ENCODE measurements around the gene TARBP1. TPM values are rescaled to one million over a fixed set of nuclear protein-coding genes. Genes with fewer than 3 reads are reported as not detected.

The TARBP1 gene
- total and polyA plus RNA-seq, 12 donors: 9.2 to 79.7 (median 14.4) TPM

DNA sequence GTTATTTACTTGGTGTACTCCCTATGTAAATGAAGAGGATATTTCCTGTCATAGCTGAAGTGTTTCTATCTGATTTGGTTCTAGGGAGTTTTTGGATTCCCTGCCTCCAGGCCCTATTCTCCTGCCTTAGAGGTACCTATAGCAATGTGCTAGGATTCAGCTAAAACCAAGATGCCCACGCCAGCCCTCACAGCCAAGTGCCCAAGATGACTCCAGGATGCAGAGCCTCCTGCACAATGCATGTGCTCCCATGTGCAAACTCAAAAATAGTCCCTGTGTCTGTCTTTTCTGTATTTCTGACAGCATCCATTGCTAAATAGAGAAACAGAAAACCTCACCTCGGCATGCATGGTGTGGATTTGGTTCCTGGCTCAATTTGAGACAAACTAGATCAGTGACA lies 887 bp upstream of the TARBP1 start:
- no peaks in the 10 kb centered on the region for H3K36me3 ChIP-seq (replicated peaks in 1 of 2)
- no peaks in the 10 kb centered on the region for H3K9me3 ChIP-seq (replicated peaks in 1 of 3)
- no peaks in the 10 kb centered on the region for H3K27me3 ChIP-seq
- intact Hi-C loops (cut with DNase I): no loop called here
- 53 to 73% (median 64%) methylated on average over 2 of the region's 2 CpGs for WGBS, 4 donors
- TF ChIP-seq, protein P1, sequence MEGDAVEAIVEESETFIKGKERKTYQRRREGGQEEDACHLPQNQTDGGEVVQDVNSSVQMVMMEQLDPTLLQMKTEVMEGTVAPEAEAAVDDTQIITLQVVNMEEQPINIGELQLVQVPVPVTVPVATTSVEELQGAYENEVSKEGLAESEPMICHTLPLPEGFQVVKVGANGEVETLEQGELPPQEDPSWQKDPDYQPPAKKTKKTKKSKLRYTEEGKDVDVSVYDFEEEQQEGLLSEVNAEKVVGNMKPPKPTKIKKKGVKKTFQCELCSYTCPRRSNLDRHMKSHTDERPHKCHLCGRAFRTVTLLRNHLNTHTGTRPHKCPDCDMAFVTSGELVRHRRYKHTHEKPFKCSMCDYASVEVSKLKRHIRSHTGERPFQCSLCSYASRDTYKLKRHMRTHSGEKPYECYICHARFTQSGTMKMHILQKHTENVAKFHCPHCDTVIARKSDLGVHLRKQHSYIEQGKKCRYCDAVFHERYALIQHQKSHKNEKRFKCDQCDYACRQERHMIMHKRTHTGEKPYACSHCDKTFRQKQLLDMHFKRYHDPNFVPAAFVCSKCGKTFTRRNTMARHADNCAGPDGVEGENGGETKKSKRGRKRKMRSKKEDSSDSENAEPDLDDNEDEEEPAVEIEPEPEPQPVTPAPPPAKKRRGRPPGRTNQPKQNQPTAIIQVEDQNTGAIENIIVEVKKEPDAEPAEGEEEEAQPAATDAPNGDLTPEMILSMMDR (IDR thresholded peaks at IDR 0.05): no peak
- TF ChIP-seq POLR2A (IDR thresholded peaks at IDR 0.05): no peak
- H3K27ac ChIP-seq: no peak overlapping the region
- DNase-seq: no peak
- H3K4me3 ChIP-seq: no peak overlapping the region
- peaks cover 0 to 11% of the 10 kb centered on the region in 2 donors for H3K4me1 ChIP-seq (replicated peaks in 1 of 2)

DNA sequence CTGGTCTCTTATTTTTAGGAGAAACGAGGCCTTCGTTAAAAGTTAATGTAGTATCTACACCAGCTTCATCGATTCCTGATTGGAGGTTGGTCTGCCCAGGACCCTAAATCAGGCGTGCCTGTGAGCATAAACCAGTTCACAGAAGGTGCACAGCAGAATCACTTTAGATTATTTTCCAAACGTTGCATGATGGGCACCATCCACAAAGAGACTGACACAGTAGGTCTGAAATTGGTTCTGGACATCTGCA lies 256 bp upstream of the TARBP1 start:
- WGBS, 4 donors: 8 to 23% (median 15%) methylated on average over 3 to 5 of the region's 5 CpGs
- peak overlapping the region in 2 of 5 donors; percentile 88 to 96 for H3K27ac ChIP-seq
- DNase-seq: no peak
- no peak for TF ChIP-seq POLR2A (IDR thresholded peaks at IDR 0.05)
- TF ChIP-seq, protein P1 (IDR thresholded peaks at IDR 0.05): no peak
- H3K4me1 ChIP-seq (replicated peaks in 1 of 2): peaks cover 0 to 11% of the 10 kb centered on the region in 2 donors
- H3K9me3 ChIP-seq (replicated peaks in 1 of 3): no peaks in the 10 kb centered on the region
- H3K4me3 ChIP-seq: peak overlapping the region in 2 of 4 donors; percentile 45 to 95
- intact Hi-C loops (cut with DNase I): no loop called here
- H3K36me3 ChIP-seq (replicated peaks in 1 of 2): no peaks in the 10 kb centered on the region
- H3K27me3 ChIP-seq: no peaks in the 10 kb centered on the region

DNA sequence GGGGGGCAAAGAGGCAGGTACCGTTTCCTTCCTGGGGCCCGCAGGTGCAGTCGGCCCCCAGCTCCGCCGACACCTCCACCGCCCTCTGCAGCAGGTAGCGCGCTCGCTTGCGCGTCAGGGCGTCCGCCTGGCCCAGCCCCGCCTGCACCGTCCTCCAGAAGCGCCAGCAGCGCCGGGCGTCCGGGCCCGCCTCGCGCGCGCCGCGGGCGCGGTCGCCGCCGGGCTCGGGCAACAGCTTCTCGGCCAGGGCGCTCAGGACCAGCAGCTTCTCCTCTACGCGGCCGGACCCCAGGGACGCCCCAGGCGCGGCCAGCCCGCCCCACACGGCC lies 863 bp downstream of the TARBP1 start:
- 0% methylated on average over 2 to 43 of the region's 43 CpGs for WGBS, 4 donors
- no peaks in the 10 kb centered on the region for H3K27me3 ChIP-seq

DNA sequence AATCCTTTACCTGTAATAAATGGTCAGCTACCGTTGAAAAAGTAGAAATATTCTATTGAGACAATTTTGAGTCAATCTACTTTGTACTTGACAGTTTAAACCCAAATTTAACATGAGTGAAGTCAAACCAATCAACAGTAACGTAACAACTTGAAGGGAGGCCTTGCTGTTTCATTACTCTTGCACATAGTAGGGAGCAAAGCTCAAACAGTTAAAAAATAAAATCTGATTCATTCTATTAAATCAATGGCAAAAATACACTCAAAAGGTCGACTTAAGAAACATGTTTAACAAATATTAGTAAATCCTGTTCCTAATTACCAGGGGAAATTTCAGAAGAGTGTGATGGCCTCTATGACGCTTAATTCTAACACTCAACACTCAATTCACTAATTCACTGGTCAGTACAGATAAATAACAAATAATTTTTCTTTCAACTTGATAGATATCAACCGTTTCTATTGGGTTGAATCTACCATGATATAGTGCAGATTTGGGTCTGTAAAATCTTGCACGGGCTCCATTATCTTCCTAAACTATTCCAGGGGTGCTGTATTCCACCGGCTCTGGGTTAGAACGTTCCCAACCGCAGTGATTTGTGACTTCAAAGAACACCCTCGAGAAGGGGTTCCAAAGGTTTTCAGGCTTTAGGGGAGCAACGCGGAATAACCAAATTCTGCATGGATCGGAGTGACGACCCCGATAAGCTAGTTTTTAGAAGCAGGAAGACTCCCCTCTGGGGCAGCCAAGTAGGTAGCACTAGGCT lies 1.4 kb downstream of the TARBP1 start:
- peak overlapping the region in 2 of 4 donors; percentile 40 to 95 for H3K4me3 ChIP-seq
- TF ChIP-seq, protein P1 (IDR thresholded peaks at IDR 0.05): no peak
- TF ChIP-seq POLR2A (IDR thresholded peaks at IDR 0.05): no peak
- intact Hi-C loops (cut with DNase I): no loop called here

More for the DNA sequence above, 863 bp downstream of the TARBP1 start:
- Histone ChIP-seq H3K4me1 (replicated peaks in 1 of 2) (peaks cover 0 to 15% of the 10 kb centered on the region in 2 donors), H3K36me3 (replicated peaks in 1 of 2) (no peaks in the 10 kb centered on the region), H3K9me3 (replicated peaks in 1 of 3) (no peaks in the 10 kb centered on the region), H3K4me3 (peak overlapping the region in 2 of 4 donors; percentile 40 to 95), H3K27ac (peak overlapping the region in 4 of 5 donors; percentile 50 to 96 (median 84))
- DNase-seq: peak in 6 of 7 donors; percentile 52 to 71 (median 54)
- TF ChIP-seq, protein P1 (IDR thresholded peaks at IDR 0.05): no peak
- TF ChIP-seq POLR2A (IDR thresholded peaks at IDR 0.05): peak; percentile 12 to 39
- intact Hi-C loops (cut with DNase I): no loop called here

More for the DNA sequence above, 1.4 kb downstream of the TARBP1 start:
- no peaks in the 10 kb centered on the region for H3K36me3 ChIP-seq (replicated peaks in 1 of 2)
- no peaks in the 10 kb centered on the region for H3K27me3 ChIP-seq
- H3K4me1 ChIP-seq (replicated peaks in 1 of 2): peaks cover 0 to 20% of the 10 kb centered on the region in 2 donors
- 20 to 32% (median 23%) methylated on average over 10 to 15 of the region's 15 CpGs for WGBS, 4 donors
- H3K9me3 ChIP-seq (replicated peaks in 1 of 3): no peaks in the 10 kb centered on the region
- peak overlapping the region in 4 of 5 donors; percentile 50 to 96 (median 84) for H3K27ac ChIP-seq
- DNase-seq: no peak

Data from adrenal gland (tissue), 12 donors.